ENCODE data around the gene AP2S1. TPM values are rescaled to one million over a fixed set of nuclear protein-coding genes. Genes with fewer than 3 reads are reported as not detected.
A peak's percentile ranks its signal among the peaks of the same experiment; 100 is the strongest.
"Not testable (repeated sequence)": the region's sequence is repeated elsewhere in the genome, so short reads cannot be mapped to it uniquely, and the experiment has no call there.

The AP2S1 gene
- total RNA-seq, 1 donor from 2014 or later, result 101 TPM

DNA sequence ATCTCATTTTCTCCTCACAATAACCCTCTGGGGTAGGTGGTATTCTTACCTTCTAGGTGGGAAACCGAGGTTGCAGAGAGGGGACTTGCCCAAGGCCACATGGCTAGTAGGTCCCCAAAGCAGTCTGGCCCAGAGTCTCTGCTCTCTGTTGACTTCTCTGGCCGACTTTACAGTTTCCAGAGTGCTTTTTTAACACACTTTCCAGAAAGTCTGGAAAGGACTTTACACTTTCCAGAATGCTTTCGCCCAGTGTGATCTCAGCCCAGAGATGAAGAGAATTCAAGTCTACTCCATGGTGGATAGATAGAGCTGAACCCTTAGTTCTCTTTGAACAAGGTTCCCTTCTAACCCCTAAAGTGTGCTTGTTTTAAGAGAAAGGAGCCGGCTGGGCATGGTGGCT, 22.3 kb upstream of the AP2S1 start:
- DNase-seq (no peak), ATAC-seq (no peak)
- H3K27ac ChIP-seq, result no peak overlapping the region
- TF ChIP-seq, protein P1, sequence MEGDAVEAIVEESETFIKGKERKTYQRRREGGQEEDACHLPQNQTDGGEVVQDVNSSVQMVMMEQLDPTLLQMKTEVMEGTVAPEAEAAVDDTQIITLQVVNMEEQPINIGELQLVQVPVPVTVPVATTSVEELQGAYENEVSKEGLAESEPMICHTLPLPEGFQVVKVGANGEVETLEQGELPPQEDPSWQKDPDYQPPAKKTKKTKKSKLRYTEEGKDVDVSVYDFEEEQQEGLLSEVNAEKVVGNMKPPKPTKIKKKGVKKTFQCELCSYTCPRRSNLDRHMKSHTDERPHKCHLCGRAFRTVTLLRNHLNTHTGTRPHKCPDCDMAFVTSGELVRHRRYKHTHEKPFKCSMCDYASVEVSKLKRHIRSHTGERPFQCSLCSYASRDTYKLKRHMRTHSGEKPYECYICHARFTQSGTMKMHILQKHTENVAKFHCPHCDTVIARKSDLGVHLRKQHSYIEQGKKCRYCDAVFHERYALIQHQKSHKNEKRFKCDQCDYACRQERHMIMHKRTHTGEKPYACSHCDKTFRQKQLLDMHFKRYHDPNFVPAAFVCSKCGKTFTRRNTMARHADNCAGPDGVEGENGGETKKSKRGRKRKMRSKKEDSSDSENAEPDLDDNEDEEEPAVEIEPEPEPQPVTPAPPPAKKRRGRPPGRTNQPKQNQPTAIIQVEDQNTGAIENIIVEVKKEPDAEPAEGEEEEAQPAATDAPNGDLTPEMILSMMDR (IDR thresholded peaks at IDR 0.05), result no peak
- H3K4me1 ChIP-seq, result peaks cover 2% of the 10 kb centered on the region
- H3K9me3 ChIP-seq, result no peaks in the 10 kb centered on the region
- H3K36me3 ChIP-seq, result no peaks in the 10 kb centered on the region
- no peaks in the 10 kb centered on the region for H3K27me3 ChIP-seq
- intact Hi-C loops (cut with DNase I), result no loop called here
- H3K4me3 ChIP-seq, result no peak overlapping the region

DNA sequence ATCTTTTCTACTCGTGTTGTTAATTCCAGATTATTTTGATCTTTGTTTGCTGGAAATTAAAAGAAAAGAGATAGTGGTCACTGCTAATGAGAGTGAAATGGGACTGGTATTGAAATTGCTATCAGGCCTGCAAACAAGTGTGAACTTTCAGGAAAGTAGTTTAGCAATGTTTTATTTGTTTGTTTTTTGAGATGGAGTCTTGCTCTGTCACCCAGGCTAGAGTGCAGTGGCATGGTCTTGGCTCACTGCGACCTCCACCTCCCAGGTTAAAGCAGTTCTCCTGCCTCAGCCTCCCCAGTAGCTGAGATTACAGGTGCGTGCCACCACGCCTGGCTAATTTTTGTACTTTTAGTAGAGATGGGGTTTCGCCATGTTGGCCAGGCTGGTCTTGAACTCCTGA, 20.5 kb upstream of the AP2S1 start:
- intact Hi-C loops (cut with DNase I), result not testable (repeated sequence)

DNA sequence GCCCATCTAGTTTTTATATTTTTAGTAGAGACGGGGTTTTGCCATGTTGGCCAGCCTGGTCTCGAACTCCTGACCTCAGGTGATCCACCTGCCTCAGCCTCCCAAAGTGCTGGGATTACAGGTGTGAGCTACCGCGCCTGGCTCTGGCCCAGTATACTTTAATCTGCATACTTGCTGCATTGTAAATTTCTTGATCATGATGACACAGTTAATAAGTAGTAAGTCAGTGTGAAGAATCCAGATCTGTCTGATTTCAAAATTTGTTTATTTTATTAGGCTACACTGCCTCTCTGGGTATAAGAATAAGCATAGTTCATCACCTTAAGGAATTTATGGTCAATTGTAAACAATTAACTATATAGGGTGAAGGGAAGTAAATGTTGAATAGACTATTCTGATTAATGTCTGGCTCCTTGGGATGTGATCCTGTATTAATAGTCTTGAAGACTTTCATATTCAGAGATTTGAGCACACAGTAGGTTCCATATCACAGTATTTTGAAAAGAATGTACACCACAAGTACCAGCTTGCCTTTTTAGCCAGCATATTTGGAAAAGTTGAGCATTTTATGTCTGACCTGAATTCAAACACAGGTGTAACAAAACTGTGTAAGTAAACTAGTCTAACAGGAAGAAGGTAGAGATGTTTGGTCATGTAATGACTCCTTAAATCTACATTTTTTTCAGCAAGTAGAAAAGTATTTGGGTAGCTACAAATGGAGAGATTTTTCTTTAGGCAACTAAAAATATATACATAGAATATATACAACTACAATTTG, 17.6 kb upstream of the AP2S1 start:
- no peaks in the 10 kb centered on the region for H3K27me3 ChIP-seq
- TF ChIP-seq, protein P1 (IDR thresholded peaks at IDR 0.05), result no peak
- H3K4me3 ChIP-seq, result no peak overlapping the region
- no peaks in the 10 kb centered on the region for H3K9me3 ChIP-seq
- no peak for ATAC-seq
- peaks cover 49% of the 10 kb centered on the region for H3K4me1 ChIP-seq
- H3K36me3 ChIP-seq, result no peaks in the 10 kb centered on the region
- no peak for DNase-seq
- H3K27ac ChIP-seq, result no peak overlapping the region
- intact Hi-C loops (cut with DNase I), result no loop called here

More for the DNA sequence above, 20.5 kb upstream of the AP2S1 start:
- H3K27me3 ChIP-seq, H3K9me3 ChIP-seq, ATAC-seq, H3K36me3 ChIP-seq, H3K4me3 ChIP-seq, H3K27ac ChIP-seq, DNase-seq: not testable (repeated sequence)
- peaks cover 19% of the 10 kb centered on the region for H3K4me1 ChIP-seq

DNA sequence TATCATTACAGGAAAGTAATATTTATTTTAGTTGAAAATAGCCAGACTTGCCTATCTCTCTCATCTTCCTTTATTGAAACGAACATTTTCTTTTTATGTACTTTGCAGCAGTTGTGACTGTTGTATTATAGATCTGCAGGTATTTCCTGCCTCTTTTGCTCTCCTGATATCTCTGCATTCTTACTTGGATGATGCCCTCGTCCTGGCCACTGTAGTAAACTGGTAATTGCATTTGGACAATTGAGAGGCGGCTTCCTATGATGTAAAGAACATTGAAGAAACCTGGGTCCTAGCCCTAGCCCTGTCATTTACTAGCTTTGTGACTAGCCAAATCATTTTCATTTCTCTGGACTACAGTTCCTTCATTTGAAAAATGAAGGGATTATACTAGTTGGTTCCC, 16.5 kb upstream of the AP2S1 start:
- Histone ChIP-seq H3K9me3 (no peaks in the 10 kb centered on the region), H3K27me3 (no peaks in the 10 kb centered on the region), H3K36me3 (no peaks in the 10 kb centered on the region), H3K4me3 (no peak overlapping the region), H3K27ac (peak overlapping the region; percentile 20), H3K4me1 (peaks cover 59% of the 10 kb centered on the region)
- no peak for ATAC-seq
- intact Hi-C loops (cut with DNase I), result no loop called here
- no peak for DNase-seq
- TF ChIP-seq, protein P1 (IDR thresholded peaks at IDR 0.05), result no peak

DNA sequence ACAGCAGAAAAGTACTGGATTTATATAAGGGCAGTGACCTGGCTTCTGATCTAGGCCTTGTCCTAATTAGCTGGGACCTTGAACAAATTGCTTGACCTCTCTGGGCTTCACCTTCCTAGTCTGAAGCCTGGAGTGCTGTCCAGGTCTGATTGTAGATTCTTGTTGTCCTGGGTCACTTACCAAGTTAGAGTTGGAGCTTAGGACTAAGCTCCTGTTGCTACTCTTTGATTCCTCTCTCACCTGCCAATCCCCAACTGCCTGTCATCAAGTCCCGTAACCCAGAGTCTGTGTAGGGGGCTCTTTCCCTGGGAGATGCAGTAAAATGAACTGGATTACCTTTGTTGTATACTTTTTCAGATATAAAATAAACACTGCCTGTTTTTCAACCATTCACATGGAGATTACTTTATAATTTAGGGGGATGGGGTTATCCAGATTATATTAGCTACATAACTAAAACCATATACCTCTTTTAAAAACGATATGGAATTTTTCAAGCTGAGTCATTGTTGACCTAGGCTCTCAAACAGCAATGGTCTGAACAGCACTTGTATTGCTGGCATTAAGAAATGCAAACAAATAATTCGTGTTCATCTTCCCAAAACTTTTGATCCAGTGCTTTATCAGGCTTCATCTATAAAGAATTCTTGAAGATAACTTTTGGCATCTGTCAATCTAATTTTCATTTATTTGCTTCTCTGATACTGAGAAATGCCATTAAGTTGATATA, 15.9 kb upstream of the AP2S1 start:
- no peak overlapping the region for H3K4me3 ChIP-seq
- no peaks in the 10 kb centered on the region for H3K36me3 ChIP-seq
- H3K4me1 ChIP-seq, result peaks cover 59% of the 10 kb centered on the region
- ATAC-seq (no peak), DNase-seq (no peak)
- H3K9me3 ChIP-seq, result no peaks in the 10 kb centered on the region
- TF ChIP-seq, protein P1 (IDR thresholded peaks at IDR 0.05), result no peak
- peak overlapping the region; percentile 20 for H3K27ac ChIP-seq
- no peaks in the 10 kb centered on the region for H3K27me3 ChIP-seq
- intact Hi-C loops (cut with DNase I), result no loop called here

Measured in upper lobe of right lung (tissue), 1 donor.